GM12864 (cell line): ENCODE measurements around the gene BICD1.

ENCODE experiments used
- DNase-seq: peaks from one replicate; pipeline ENCODE4 v3.0.0-alpha.2; 2011; ENCODE audit warnings: low read depth
- H3K4me3 ChIP-seq: 2 replicates; pipeline ENCODE4 v1.5.1; 2011; ENCODE audit warnings: mild to moderate bottlenecking, low read depth, low read length, control low read depth
- TF ChIP-seq, protein P1 (sequence below): IDR thresholded peaks from 2 replicates; pipeline ENCODE4 v1.5.1; 2011; ENCODE audit warnings: low read depth, mild to moderate bottlenecking, moderate library complexity, low read length, control low read depth, inconsistent platforms; ENCODE audit errors: missing control alignments

BICD1 gene

DNA sequence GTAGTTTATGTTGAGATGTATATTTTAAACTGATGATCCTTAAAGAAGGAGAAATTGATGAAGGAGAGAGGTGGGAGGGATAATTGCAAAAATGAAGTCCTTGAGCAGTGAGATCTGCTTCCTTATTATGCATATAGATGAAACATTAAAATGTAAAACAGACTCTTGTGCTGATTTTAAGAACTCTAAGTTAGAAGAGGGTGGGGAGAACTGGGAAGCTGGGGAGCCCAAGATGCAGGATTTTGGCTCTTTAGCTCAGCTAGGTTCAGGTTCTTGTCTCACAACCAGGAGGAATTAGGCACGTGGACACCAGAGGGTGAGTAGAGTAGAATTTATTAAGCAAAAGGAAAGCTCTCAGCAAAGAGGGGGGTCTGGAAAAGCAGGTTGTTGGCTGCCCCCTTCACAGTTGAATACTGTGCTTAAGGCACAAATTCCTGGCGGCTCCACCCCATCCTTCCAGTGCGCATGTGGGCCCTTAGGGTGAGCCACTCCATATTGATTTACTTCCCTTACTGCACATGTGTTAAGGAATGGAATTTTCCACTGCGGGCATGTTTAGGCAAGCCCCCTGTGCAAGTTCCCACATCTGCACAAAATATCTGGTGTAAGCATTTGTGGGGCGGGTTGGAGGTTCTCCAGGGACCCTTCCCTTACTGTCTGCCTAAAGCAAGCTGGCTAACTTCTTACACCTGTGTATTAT, 141.9 kb downstream of the BICD1 start:
- H3K4me3 ChIP-seq: no peak overlapping the region
- TF ChIP-seq, protein P1, sequence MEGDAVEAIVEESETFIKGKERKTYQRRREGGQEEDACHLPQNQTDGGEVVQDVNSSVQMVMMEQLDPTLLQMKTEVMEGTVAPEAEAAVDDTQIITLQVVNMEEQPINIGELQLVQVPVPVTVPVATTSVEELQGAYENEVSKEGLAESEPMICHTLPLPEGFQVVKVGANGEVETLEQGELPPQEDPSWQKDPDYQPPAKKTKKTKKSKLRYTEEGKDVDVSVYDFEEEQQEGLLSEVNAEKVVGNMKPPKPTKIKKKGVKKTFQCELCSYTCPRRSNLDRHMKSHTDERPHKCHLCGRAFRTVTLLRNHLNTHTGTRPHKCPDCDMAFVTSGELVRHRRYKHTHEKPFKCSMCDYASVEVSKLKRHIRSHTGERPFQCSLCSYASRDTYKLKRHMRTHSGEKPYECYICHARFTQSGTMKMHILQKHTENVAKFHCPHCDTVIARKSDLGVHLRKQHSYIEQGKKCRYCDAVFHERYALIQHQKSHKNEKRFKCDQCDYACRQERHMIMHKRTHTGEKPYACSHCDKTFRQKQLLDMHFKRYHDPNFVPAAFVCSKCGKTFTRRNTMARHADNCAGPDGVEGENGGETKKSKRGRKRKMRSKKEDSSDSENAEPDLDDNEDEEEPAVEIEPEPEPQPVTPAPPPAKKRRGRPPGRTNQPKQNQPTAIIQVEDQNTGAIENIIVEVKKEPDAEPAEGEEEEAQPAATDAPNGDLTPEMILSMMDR: no peak
- no peak for DNase-seq

DNA sequence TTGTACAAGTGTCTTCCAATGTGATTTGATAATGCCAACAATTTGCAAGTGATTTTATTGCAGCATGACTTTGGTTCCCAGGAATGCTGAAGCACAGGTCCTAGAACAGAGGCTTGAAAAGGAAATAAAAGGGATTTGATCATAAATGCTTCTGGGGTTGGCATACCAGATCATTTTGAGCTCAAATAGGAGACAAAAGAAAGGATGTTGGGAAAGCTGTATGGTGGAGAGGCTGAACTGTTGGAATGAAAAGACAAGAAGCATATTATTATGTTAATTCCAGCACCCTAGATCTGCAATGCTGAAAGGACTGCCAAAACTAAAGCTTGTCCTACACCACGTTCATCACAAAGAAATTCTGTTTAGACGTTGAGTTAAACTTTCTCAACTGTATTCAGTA, 143.1 kb downstream of the BICD1 start:
- DNase-seq: no peak
- TF ChIP-seq, protein P1: no peak
- no peak overlapping the region for H3K4me3 ChIP-seq

GRCh38 chr12:32252199-32253073, 145.8 kb downstream of the BICD1 start:
- TF ChIP-seq, protein P1: no peak
- peak overlapping the region; percentile 24; the same call in 1 of the 2 replicates for H3K4me3 ChIP-seq
- DNase-seq: peak; percentile 71

DNA sequence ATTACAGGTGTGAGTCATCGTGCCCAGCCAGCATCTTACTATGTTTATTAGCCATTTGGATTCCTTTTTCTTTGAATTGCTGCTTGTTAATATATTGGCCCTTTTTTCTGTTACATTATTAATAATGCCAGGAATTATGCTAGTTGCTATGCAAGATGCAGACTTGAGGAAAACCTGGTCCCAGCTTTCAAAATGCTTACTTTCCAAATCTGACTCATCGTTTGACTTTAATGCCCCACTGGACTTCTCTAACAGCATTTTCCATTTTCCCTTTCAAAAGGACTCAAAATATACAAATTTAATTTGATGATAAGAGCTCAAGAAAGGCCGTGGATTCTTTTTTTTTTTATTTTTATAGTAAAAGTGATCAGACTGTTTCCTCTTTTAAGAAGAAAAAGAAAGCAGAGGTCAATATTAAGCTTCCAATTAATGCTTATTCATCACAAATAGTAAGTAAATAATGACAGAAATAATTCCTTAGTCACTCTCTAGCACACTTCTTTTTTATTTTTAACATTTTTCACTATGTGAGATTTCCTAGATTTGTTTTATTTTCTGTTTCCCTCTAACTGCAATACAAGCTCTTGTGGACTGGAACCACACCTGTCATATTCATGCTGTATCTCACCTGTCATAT, 146.6 kb downstream of the BICD1 start:
- TF ChIP-seq, protein P1: no peak
- H3K4me3 ChIP-seq: no peak overlapping the region; the same call in 1 of the 2 replicates
- DNase-seq: no peak

DNA sequence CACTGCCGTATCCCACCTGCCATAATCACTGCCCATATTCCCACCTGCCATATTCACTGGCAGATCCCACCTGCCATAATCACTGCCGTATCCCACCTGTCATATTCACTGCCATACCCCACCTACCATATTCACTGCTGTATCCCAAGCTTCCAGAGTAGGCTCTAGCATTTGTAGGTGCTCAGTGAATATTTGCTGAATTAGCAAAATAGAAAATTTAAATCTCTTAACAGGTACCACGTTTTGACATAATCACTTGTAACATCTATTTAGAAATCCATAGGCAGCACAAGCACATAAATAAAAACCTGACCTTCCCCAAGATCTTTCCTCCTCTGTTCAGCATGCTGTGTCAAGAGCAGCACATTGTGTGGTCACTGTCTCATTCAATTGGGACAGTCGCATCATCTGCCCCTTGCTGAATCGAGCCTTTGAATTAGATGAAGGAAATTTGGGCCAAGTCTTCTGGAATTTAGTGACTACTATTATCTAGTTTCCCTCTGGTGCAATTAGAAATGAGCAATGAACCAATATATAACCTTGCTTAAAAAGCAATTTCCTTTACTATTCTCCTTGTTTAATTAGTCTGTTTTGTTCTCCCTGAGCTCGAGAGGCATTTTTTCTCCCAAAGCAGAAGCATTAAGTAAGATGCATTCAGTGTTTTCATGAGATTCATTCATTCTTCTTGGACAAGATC, 147.8 kb downstream of the BICD1 start:
- TF ChIP-seq, protein P1: no peak
- DNase-seq: no peak
- no peak overlapping the region for H3K4me3 ChIP-seq

DNA sequence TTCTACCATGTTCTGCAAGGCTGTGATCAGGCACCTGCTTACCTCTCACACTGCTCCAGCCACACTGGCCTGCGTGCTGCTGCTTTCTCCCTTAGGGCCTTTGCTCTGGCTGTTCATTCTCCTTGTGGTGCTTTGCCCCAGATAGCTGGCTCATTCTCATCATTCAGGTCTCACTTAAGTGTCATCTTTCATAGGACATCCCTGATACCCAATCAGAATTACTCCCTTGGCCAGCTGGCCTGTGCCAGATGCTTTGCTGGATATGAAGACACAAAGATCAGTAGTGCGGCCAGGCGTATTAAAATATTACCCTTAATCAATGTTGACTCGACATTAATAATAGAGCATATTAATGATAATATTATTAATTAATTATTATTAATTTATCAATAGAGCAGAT, 148.9 kb downstream of the BICD1 start:
- DNase-seq: no peak
- no peak overlapping the region for H3K4me3 ChIP-seq
- TF ChIP-seq, protein P1: no peak
